Measurements from ENCODE around the gene RIOK3. TPM values are rescaled to one million over a fixed set of nuclear protein-coding genes. Genes with fewer than 3 reads are reported as not detected.

Gene RIOK3
- total and polyA plus RNA-seq, 4 donors = 29.9 to 104 (median 42.8) TPM

GRCh38 chr18:23438608-23439366 is 14.3 kb upstream of the RIOK3 start (continued):
- no peak for TF ChIP-seq CTCF (IDR thresholded peaks at IDR 0.05; ENCODE audit: low read depth, low read length, missing input control)
- no peak for TF ChIP-seq HNF4A (conservative IDR thresholded peaks at IDR 0.05)
- no peak for TF ChIP-seq HNF4G (IDR thresholded peaks at IDR 0.05)
- TF ChIP-seq NR2F2 (IDR thresholded peaks at IDR 0.05) = no peak
- no peak for TF ChIP-seq TAF1 (conservative IDR thresholded peaks at IDR 0.05)
- TF ChIP-seq FOXA2 (IDR thresholded peaks at IDR 0.05) = no peak
- no peak for TF ChIP-seq FOXA1 (IDR thresholded peaks at IDR 0.05)

GRCh38 chr18:23440131-23440530 is 13.0 kb upstream of the RIOK3 start:
- WGBS = 93% methylated on average over 4 of the region's 4 CpGs
- TF ChIP-seq TAF1 (conservative IDR thresholded peaks at IDR 0.05) = no peak
- no peak for TF ChIP-seq RXRA (IDR thresholded peaks at IDR 0.05)
- TF ChIP-seq CTCF (IDR thresholded peaks at IDR 0.05; ENCODE audit: low read depth, low read length, missing input control) = no peak
- TF ChIP-seq HNF4A (conservative IDR thresholded peaks at IDR 0.05) = no peak
- Histone ChIP-seq H3K27ac (ENCODE audit: low read depth in 1 of 2, low read length in 2 of 2) (no peak overlapping the region), H3K4me3 (ENCODE audit: low read depth in 1 of 3, low read length in 3 of 3) (no peak overlapping the region), H3K36me3 (ENCODE audit: control insufficient read depth in 4 of 4, insufficient read depth in 3 of 4, low read depth in 1 of 4, low read length in 3 of 4) (no peaks in the 10 kb centered on the region), H3K4me1 (ENCODE audit: control insufficient read depth in 4 of 4, insufficient read depth in 4 of 4, low read length in 3 of 4) (peaks cover 6 to 19% (median 17%) of the 10 kb centered on the region in 4 donors), H3K9me3 (ENCODE audit: control insufficient read depth in 4 of 4, low read length in 3 of 4) (no peaks in the 10 kb centered on the region), H3K9ac (ENCODE audit: low read depth in 1 of 2, low read length in 2 of 2) (no peak overlapping the region), H3K27me3 (ENCODE audit: control insufficient read depth in 4 of 4, insufficient read depth in 4 of 4, low read length in 3 of 4) (no peaks in the 10 kb centered on the region)
- DNase-seq (ENCODE audit: low spot score) = no peak

- H3K9ac ChIP-seq (ENCODE audit: low read depth in 1 of 2, low read length in 2 of 2) = no peak overlapping the region
- no peaks in the 10 kb centered on the region for H3K9me3 ChIP-seq (ENCODE audit: control insufficient read depth in 4 of 4, low read length in 3 of 4)
- no peak for DNase-seq (ENCODE audit: low spot score)
- peaks cover 3 to 10% (median 9%) of the 10 kb centered on the region in 4 donors for H3K4me1 ChIP-seq (ENCODE audit: control insufficient read depth in 4 of 4, insufficient read depth in 4 of 4, low read length in 3 of 4)
- H3K36me3 ChIP-seq (ENCODE audit: control insufficient read depth in 4 of 4, insufficient read depth in 3 of 4, low read depth in 1 of 4, low read length in 3 of 4) = no peaks in the 10 kb centered on the region
- no peak overlapping the region for H3K4me3 ChIP-seq (ENCODE audit: low read depth in 1 of 3, low read length in 3 of 3)
- WGBS = 35% methylated on average over 3 of the region's 3 CpGs
- no peaks in the 10 kb centered on the region for H3K27me3 ChIP-seq (ENCODE audit: control insufficient read depth in 4 of 4, insufficient read depth in 4 of 4, low read length in 3 of 4)
- peak overlapping the region; percentile 37 to 56 for H3K27ac ChIP-seq (ENCODE audit: low read depth in 1 of 2, low read length in 2 of 2)
- peak; percentile 65 for TF ChIP-seq YY1 (IDR thresholded peaks at IDR 0.05)
- peak in 1 of 2 donors; percentile 30 for TF ChIP-seq GABPA (IDR thresholded peaks at IDR 0.05 in 1 of 2, conservative IDR thresholded peaks at IDR 0.05 in 1 of 2)
- no peak for TF ChIP-seq FOXA1 (IDR thresholded peaks at IDR 0.05)
- peak; percentile 64 to 78 for TF ChIP-seq HNF4A (conservative IDR thresholded peaks at IDR 0.05)
- TF ChIP-seq RXRA (IDR thresholded peaks at IDR 0.05) = peak; percentile 42 to 75
- peak; percentile 95 to 96 for TF ChIP-seq JUND (IDR thresholded peaks at IDR 0.05)
- TF ChIP-seq RAD21 (IDR thresholded peaks at IDR 0.05) = peak; percentile 33 to 39
- peak in 1 of 2 donors; percentile 51 for TF ChIP-seq EGR1 (IDR thresholded peaks at IDR 0.05; ENCODE audit: low read depth in 2 of 2)
- TF ChIP-seq FOXA2 (IDR thresholded peaks at IDR 0.05) = peak; percentile 47
- TF ChIP-seq NR2F2 (IDR thresholded peaks at IDR 0.05) = no peak
- TF ChIP-seq REST (IDR thresholded peaks at IDR 0.05) = peak; percentile 20
- peak; percentile 82 for TF ChIP-seq ZBTB33 (IDR thresholded peaks at IDR 0.05)
- peak; percentile 92 for TF ChIP-seq ATF3 (IDR thresholded peaks at IDR 0.05)
- peak; percentile 67 for TF ChIP-seq SP1 (IDR thresholded peaks at IDR 0.05)
- no peak for TF ChIP-seq HNF4G (IDR thresholded peaks at IDR 0.05)
Measured at GRCh38 chr18:23442958-23443357, 10.1 kb upstream of the RIOK3 start.

Data from liver (tissue), 9 donors.